Measurements from ENCODE around the gene RAP1A. TPM values are rescaled to one million over a fixed set of nuclear protein-coding genes. Genes with fewer than 3 reads are reported as not detected.
A peak's percentile ranks its signal among the peaks of the same experiment; 100 is the strongest.

Gene RAP1A
- total RNA-seq, 2 donors from 2014 or later = 28.5 to 35.0 TPM

DNA sequence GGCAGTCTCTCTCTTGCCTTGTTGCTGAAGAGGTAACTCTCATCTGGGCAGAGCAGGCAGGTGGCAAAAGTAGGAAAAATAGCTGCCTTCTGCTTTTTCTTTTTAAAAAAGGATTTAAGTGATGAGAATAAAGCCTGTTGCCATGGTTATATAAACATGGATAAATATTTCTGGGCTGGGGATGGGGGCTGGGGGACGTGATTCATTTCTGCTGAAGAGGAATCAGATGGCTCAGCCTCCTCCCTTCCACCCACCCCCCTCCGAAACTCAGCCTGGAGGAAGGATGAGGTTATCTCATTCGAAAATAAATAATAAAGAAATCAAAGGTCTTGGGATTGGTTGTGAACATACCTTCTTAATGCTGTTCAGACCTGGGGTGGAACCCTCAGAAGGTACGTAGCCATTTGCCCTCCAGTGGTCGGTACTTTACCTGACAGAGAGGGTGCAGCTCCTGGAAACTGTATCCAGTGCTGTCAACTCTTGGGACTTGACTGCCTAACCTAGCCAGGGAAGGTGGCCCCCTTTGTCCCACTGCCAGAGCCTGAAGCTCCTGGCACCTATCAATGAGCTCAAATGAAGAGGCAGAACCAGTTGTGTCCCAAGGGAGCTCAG, 123.5 kb downstream of the RAP1A start:
- Histone ChIP-seq H3K9me3 (ENCODE audit: control insufficient read depth, low read length) (no peaks in the 10 kb centered on the region), H3K9ac (ENCODE audit: extremely low read depth, low read length, poor library complexity, severe bottlenecking) (no peak overlapping the region), H3K4me1 (ENCODE audit: control insufficient read depth, insufficient read depth, low read length) (peaks cover 4% of the 10 kb centered on the region), H3K27ac (ENCODE audit: low read depth, low read length) (no peak overlapping the region), H3K4me3 (ENCODE audit: low read length) (no peak overlapping the region), H3K36me3 (ENCODE audit: control insufficient read depth, insufficient read depth, low read length) (no peaks in the 10 kb centered on the region), H3K27me3 (ENCODE audit: control insufficient read depth, insufficient read depth, low read length, poor library complexity, severe bottlenecking) (peaks cover 28% of the 10 kb centered on the region)
- TF ChIP-seq, protein P1, sequence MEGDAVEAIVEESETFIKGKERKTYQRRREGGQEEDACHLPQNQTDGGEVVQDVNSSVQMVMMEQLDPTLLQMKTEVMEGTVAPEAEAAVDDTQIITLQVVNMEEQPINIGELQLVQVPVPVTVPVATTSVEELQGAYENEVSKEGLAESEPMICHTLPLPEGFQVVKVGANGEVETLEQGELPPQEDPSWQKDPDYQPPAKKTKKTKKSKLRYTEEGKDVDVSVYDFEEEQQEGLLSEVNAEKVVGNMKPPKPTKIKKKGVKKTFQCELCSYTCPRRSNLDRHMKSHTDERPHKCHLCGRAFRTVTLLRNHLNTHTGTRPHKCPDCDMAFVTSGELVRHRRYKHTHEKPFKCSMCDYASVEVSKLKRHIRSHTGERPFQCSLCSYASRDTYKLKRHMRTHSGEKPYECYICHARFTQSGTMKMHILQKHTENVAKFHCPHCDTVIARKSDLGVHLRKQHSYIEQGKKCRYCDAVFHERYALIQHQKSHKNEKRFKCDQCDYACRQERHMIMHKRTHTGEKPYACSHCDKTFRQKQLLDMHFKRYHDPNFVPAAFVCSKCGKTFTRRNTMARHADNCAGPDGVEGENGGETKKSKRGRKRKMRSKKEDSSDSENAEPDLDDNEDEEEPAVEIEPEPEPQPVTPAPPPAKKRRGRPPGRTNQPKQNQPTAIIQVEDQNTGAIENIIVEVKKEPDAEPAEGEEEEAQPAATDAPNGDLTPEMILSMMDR (conservative IDR thresholded peaks at IDR 0.05) = peak; percentile 42
- H3K36me3 Mint-ChIP-seq (ENCODE audit: low read depth) = no peaks in the 10 kb centered on the region
- WGBS, 2 experiments (ENCODE audit: insufficient coverage in 1 of 2, insufficient read length in 1 of 2) = 90 to 100% methylated on average over 2 to 3 of the region's 5 CpGs
- H3K27ac Mint-ChIP-seq = no peak overlapping the region
- no peak overlapping the region for H3K4me3 Mint-ChIP-seq
- no peaks in the 10 kb centered on the region for H3K9me3 Mint-ChIP-seq
- peaks cover 42% of the 10 kb centered on the region for H3K27me3 Mint-ChIP-seq (ENCODE audit: insufficient read depth)
- DNase-seq = no peak
- H3K4me1 Mint-ChIP-seq = peaks cover 3% of the 10 kb centered on the region

DNA sequence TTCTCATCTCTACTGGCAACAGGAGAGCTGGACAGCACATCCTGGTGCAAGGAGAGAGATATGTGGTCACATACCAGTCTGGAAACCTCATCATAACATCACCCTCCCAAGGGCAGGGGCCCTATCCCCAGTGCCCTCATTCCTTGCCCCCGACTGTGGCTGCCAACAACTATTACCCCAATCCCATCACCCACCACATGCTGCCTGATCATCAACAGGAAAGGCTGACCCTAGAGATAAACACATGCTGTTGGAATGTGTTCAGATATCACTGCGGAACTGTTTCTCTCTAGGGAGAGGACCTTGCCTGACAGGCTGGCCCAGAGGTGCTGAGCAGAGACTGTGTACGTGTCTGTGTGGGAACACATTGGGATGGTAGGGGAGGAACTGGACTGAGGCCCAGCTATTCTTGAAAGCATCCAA, 124.1 kb downstream of the RAP1A start:
- DNase-seq = no peak
- H3K4me1 ChIP-seq (ENCODE audit: control insufficient read depth, insufficient read depth, low read length) = peaks cover under 1% of the 10 kb centered on the region
- Mint-ChIP-seq H3K4me3 (no peak overlapping the region), H3K27me3 (ENCODE audit: insufficient read depth) (peaks cover 41% of the 10 kb centered on the region), H3K9me3 (no peaks in the 10 kb centered on the region), H3K36me3 (ENCODE audit: low read depth) (no peaks in the 10 kb centered on the region), H3K4me1 (peaks cover 2% of the 10 kb centered on the region), H3K27ac (no peak overlapping the region)
- H3K9ac ChIP-seq (ENCODE audit: extremely low read depth, low read length, poor library complexity, severe bottlenecking) = no peak overlapping the region
- no peaks in the 10 kb centered on the region for H3K9me3 ChIP-seq (ENCODE audit: control insufficient read depth, low read length)
- H3K27ac ChIP-seq (ENCODE audit: low read depth, low read length) = no peak overlapping the region
- H3K27me3 ChIP-seq (ENCODE audit: control insufficient read depth, insufficient read depth, low read length, poor library complexity, severe bottlenecking) = peaks cover 24% of the 10 kb centered on the region
- no peaks in the 10 kb centered on the region for H3K36me3 ChIP-seq (ENCODE audit: control insufficient read depth, insufficient read depth, low read length)
- WGBS, 2 experiments (ENCODE audit: insufficient coverage in 1 of 2, insufficient read length in 1 of 2) = 95 to 100% methylated on average over 3 of the region's 3 CpGs
- TF ChIP-seq, protein P1 (conservative IDR thresholded peaks at IDR 0.05) = no peak
- H3K4me3 ChIP-seq (ENCODE audit: low read length) = no peak overlapping the region

DNA sequence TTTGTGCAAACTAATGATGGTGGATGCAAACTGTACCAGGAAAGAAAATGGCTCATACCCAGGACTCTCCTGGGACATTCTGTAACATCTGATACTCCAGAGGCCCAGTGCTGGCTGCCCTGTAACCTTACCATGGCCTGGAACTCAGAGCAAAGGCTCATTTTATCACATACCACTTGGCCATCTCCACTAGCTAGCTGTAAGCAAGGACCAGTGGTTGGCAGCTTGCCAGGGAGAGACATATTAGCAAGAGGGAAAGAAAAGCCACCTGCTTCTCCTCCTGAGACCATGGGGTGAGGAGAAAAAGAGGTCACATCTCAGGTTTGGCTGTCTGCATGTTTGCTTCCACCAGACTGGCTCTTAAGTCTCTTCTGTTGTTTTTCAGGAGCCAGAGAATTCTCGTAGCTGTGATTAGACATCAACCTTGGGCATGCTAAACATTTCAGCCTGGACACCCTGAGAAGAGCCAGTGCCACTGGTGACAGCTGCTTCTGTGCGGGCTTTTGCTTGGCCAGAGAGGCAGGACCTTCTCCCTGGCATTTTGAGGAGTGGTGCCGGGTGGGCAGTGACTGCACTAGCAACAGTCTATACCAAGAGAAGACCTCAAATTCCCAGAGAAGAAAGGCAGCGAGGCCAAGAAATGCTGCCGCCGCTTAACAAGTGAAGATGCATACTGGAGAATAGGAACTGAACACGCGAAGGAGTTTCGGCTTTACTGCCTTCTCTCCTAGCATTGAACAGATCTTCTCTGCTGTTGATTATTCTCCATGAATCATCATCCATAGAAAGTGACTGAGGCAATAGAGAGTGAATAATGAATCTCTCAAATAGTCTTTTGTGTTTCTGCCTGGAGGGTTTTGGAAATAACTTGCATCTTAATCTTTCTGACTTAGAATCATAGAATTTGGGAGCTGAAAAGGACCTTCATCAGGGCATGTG, 126.4 kb downstream of the RAP1A start:
- H3K36me3 Mint-ChIP-seq (ENCODE audit: low read depth) = no peaks in the 10 kb centered on the region
- Histone ChIP-seq H3K27ac (ENCODE audit: low read depth, low read length) (no peak overlapping the region), H3K4me3 (ENCODE audit: low read length) (no peak overlapping the region), H3K9ac (ENCODE audit: extremely low read depth, low read length, poor library complexity, severe bottlenecking) (no peak overlapping the region), H3K4me1 (ENCODE audit: control insufficient read depth, insufficient read depth, low read length) (peaks cover 5% of the 10 kb centered on the region), H3K36me3 (ENCODE audit: control insufficient read depth, insufficient read depth, low read length) (no peaks in the 10 kb centered on the region), H3K9me3 (ENCODE audit: control insufficient read depth, low read length) (no peaks in the 10 kb centered on the region), H3K27me3 (ENCODE audit: control insufficient read depth, insufficient read depth, low read length, poor library complexity, severe bottlenecking) (peaks cover 18% of the 10 kb centered on the region)
- H3K9me3 Mint-ChIP-seq = no peaks in the 10 kb centered on the region
- H3K27me3 Mint-ChIP-seq (ENCODE audit: insufficient read depth) = peaks cover 32% of the 10 kb centered on the region
- 91 to 95% methylated on average over 7 to 9 of the region's 9 CpGs for WGBS, 2 experiments (ENCODE audit: insufficient coverage in 1 of 2, insufficient read length in 1 of 2)
- H3K27ac Mint-ChIP-seq = no peak overlapping the region
- DNase-seq = no peak
- TF ChIP-seq, protein P1 (conservative IDR thresholded peaks at IDR 0.05) = no peak
- no peak overlapping the region for H3K4me3 Mint-ChIP-seq
- peaks cover 2% of the 10 kb centered on the region for H3K4me1 Mint-ChIP-seq
